GM18505 (cell line): Measurements from ENCODE around the gene SMYD3.

Experiments used
- ATAC-seq: cut with Tn5 transposase; IDR thresholded peaks from one replicate; pipeline ENCODE4 v1.9.1; 2021; ENCODE audit not compliant: unreplicated experiment
- POLR2A ChIP-seq: IDR thresholded peaks from 4 replicates; pipeline ENCODE4 v1.6.1; 2011; ENCODE audit warnings: borderline replicate concordance; ENCODE audit not compliant: insufficient read depth, insufficient read length; ENCODE audit errors: extremely low read depth

SMYD3 gene

DNA sequence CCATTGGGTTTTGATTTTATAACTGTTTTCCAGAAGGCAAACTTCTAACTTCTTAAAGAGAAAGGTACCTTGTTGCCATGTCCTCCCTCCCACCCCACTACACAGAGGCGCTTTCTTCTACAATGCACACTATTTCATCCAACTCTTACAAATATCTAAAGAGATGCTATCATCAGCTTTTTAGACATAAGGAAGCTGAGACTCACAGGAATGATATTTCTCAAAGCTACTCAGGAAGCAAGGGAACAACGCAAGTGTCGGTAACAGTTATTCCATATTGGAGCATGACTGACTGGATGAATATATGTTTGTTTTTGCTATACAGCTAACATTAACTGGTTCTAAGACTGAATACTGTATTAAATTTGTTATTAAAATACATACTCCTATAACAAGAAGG lies 318.0 kb downstream of the SMYD3 start:
- no peak for ATAC-seq
- no peak for TF ChIP-seq POLR2A

DNA sequence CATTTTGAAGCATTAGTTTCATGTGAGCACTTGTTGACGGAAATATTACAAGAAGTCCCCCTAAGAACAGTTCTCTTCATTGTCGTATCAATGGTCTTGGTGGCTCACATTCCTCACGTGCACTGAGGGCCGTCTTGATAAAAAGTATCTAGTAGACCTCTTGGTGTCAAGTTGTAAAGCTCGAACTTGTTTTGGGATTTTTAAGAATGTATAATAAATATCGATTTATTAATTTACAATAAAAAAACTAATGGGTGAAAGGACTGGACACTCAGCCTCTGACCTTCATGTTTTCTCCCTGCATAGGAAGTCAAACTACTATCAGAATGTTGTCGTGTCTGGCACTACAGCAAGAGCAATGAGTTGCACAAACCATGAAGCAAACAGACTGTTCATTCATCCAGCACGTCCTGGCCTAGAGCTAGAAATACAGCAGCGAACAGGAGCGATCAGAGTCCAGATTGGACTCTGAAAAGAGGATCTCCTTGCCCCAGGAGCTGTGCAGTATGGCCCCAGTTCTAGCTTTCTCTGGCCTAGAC lies 319.2 kb downstream of the SMYD3 start:
- TF ChIP-seq POLR2A, result no peak
- ATAC-seq, result no peak

DNA sequence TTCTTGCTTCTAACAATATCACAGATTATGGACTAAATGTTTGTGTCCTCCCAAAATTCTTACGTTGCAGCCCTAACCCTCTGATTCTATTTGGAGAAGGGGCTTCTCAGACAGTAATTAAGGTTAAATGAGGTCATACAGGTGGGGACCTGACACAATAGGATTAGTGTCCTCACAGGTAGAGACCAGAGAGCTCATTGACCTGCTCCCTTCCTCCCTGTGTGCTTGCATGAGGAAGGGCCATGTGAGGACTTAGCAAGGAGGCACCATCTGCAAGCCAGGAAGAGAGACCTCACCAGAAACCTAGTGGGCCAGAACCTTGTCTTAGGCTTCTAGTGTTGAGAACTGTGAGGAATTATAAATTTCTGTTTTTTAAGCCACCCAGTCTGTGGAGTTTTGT lies 322.6 kb downstream of the SMYD3 start:
- TF ChIP-seq POLR2A, result no peak
- ATAC-seq, result no peak

DNA sequence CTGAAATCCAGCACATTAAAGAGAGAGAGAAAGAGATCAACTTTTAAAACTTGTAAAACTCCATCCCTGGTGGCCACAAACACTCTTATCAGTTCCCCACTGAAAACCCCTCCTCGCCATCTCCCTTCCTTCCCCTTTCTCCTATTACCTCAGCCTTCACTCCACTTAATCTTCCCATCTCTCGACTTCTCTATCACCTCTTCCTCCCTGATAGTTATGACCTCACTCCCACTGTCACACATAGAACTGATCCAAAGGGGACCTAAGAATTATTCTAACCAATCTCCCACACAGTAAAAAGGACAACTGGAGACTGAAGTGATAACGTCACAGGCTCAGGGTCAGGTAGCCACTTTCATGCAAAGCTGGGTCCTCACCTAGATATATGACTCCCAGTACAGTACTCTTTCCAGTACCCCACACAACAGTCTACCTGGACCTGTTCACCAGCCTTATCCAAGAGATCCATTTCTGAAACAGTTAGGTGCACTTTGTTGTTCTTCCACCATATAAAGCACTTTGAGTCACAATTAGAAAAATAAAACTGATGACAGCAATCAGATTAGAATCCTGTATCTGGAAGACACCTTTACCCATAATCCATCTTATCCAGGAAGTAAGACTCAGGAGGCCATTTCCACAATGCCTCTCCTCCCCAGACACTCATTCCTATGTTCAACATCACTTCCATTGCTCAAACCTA lies 324.8 kb downstream of the SMYD3 start:
- no peak for TF ChIP-seq POLR2A
- ATAC-seq, result no peak

DNA sequence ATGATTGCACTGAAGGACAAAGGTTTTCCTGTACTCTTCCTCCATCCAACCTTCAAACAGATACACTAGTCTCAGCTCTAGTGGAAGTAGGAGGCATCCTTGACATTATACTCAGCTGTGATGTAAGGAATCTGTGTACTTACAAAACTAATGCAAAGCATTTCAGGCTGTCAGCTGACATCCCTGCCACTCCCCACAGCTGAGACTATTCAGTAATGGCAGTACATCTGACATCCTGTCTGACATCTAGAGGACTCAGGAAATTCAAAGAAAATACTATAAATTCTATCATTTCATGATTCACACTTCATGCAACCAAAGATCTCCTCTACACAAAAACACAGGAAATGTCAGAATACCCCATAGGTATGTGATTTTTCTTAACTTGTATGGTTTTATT lies 325.8 kb downstream of the SMYD3 start:
- no peak for ATAC-seq

GRCh38 chr1:246179401-246179800 lies 327.7 kb downstream of the SMYD3 start:
- ATAC-seq, result no peak
- TF ChIP-seq POLR2A, result no peak

More for the DNA sequence above, 325.8 kb downstream of the SMYD3 start:
- TF ChIP-seq POLR2A, result no peak

GRCh38 chr1:246178717-246179311 lies 328.3 kb downstream of the SMYD3 start:
- ATAC-seq, result no peak
- TF ChIP-seq POLR2A, result no peak

GRCh38 chr1:246176126-246177024 lies 330.7 kb downstream of the SMYD3 start:
- no peak for TF ChIP-seq POLR2A
- no peak for ATAC-seq

- ATAC-seq, result no peak
- no peak for TF ChIP-seq POLR2A
Measured at GRCh38 chr1:246170574-246171261, 336.4 kb downstream of the SMYD3 start.

GRCh38 chr1:246169486-246169885 lies 337.6 kb downstream of the SMYD3 start:
- no peak for TF ChIP-seq POLR2A
- ATAC-seq, result no peak

DNA sequence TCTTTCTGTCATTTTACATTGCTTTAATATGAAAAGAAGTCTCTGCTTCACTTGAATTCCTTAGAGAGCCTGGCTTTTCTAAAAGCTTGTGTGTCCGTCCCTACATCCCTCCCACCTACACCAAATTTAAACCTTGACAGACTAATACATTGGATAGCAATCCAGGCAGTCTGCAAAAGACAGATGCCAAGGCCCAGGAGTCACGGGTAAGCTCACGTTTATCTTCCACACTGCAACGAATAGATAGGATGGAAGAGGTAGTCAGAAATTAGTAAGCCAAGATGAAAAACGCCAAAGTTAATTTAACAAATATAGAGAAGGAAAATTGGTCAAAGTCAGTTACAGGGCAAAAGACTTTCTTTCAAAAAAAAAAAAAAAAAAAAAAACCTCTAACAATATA lies 338.1 kb downstream of the SMYD3 start:
- ATAC-seq, result no peak
- TF ChIP-seq POLR2A, result no peak

GRCh38 chr1:246166841-246167240 lies 340.2 kb downstream of the SMYD3 start:
- no peak for TF ChIP-seq POLR2A
- ATAC-seq, result no peak

DNA sequence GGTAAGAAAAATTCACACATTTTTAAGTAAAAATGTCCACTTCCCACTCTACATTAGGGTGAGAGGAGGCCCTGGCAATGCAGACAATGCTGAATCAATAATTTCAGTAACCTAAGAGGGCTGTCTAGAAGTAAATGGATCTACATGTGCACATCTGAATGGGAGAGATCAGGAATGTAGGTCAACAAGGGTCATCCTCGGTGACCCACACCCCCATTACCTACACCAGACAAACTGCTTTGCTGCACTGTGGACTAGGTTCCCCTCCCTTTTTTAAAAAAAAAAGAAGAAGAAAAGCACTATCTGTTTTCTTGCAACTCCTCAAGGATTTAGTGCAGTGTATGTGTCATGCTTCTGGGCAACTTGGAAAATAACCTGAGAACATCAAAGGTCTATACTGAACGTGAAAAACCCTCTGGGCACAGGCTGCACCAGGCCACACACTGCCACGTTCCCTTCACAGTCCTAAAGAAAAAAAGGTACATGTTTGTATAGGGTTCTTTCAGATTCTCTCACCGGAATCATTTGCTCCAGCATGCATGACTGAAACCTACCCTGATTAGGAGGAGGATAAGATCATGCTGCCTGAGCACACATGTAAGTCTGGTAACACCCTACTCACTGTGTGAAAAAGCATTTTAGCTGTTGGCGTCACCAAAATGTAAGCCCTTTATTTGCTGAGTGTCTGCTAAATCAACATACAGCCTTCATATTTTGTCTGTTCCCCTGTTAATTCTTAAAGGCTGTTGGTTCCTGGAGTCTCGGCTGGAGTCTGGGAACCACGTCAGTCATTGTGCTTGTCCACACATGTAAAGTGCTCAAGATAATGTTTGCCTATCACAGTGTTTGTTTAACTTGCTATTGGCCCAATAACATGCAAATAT lies 341.0 kb downstream of the SMYD3 start:
- ATAC-seq, result no peak
- no peak for TF ChIP-seq POLR2A

DNA sequence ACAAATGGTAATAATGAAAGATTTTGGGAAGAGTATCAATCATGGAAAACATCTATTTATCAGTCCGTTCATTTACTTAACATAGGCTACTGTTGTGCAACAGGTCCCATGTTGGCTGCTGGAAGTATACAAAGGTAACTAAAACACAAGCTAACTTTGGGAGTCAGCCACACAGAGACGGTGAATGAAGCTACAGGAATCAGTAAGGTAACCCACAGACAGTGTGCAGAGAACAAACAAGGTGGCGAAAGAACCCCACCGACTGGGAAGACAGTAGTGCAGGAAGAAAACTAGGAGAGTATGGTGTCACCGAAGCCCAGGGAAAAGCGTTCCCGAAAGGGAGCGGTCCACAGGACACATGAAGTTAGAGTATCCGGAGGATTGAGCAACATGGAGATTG lies 342.3 kb downstream of the SMYD3 start:
- ATAC-seq, result no peak
- TF ChIP-seq POLR2A, result no peak
